IMR-90 (cell line): ENCODE data around the gene BLOC1S4.

Source experiments
- BHLHE40 ChIP-seq: fragments of 150-350 bp; IDR thresholded peaks from 2 replicates; pipeline ENCODE4 v1.6.1; 2016; ENCODE audit warnings: mild to moderate bottlenecking, low read depth, low read length
- CTCF ChIP-seq: conservative IDR thresholded peaks from 2 replicates; pipeline ENCODE4 v1.5.1; 2012; ENCODE audit warnings: mild to moderate bottlenecking, low read depth, low read length, improper control_type of control experiment
- ELK1 ChIP-seq: fragments of 150-350 bp; IDR thresholded peaks from 2 replicates; pipeline ENCODE4 v1.6.1; 2016; ENCODE audit warnings: low read depth, mild to moderate bottlenecking, low read length, moderate library complexity, borderline replicate concordance
- FOS ChIP-seq: fragments of 150-350 bp; IDR thresholded peaks from 2 replicates; pipeline ENCODE4 v1.6.1; 2016; ENCODE audit warnings: low read depth, low read length
- MAFK ChIP-seq: IDR thresholded peaks from 2 replicates; pipeline ENCODE4 v1.6.1; 2012; ENCODE audit warnings: low read depth, low read length, improper control_type of control experiment
- MAZ ChIP-seq: IDR thresholded peaks from 2 replicates; pipeline ENCODE4 v1.6.1; 2012; ENCODE audit warnings: low read depth, mild to moderate bottlenecking, low read length, improper control_type of control experiment, moderate library complexity, borderline replicate concordance
- MXI1 ChIP-seq: IDR thresholded peaks from 2 replicates; pipeline ENCODE4 v1.6.1; 2012; ENCODE audit warnings: low read depth, mild to moderate bottlenecking, low read length, moderate library complexity, borderline replicate concordance
- NFE2L2 ChIP-seq: fragments of 150-350 bp; IDR thresholded peaks from 2 replicates; pipeline ENCODE4 v1.6.1; 2016; ENCODE audit warnings: low read depth, mild to moderate bottlenecking, low read length
- POLR2A ChIP-seq: IDR thresholded peaks from 2 replicates; pipeline ENCODE4 v1.6.1; 2012; ENCODE audit warnings: mild to moderate bottlenecking, low read depth, low read length
- RAD21 ChIP-seq: IDR thresholded peaks from 2 replicates; pipeline ENCODE4 v1.6.1; 2012; ENCODE audit warnings: low read length, improper control_type of control experiment
- RCOR1 ChIP-seq: IDR thresholded peaks from 2 replicates; pipeline ENCODE4 v1.6.1; 2012; ENCODE audit warnings: mild to moderate bottlenecking, low read length, improper control_type of control experiment; ENCODE audit not compliant: insufficient replicate concordance
- RFX5 ChIP-seq: IDR thresholded peaks from 2 replicates; pipeline ENCODE4 v1.8.0; 2012; ENCODE audit warnings: low read depth, mild to moderate bottlenecking, low read length, moderate library complexity
- SMC3 ChIP-seq: fragments of 150-350 bp; IDR thresholded peaks from 2 replicates; pipeline ENCODE4 v1.6.1; 2016; ENCODE audit warnings: low read depth, mild to moderate bottlenecking, antibody characterized with exemption, low read length, moderate library complexity
- USF2 ChIP-seq: fragments of 150-350 bp; IDR thresholded peaks from 2 replicates; pipeline ENCODE4 v1.6.1; 2017; ENCODE audit warnings: mild to moderate bottlenecking, antibody characterized with exemption, low read length, low read depth

- TF ChIP-seq RFX5 (no peak), CTCF (no peak), POLR2A (no peak), BHLHE40 (peak; percentile 82), MAFK (no peak), SMC3 (no peak), MAZ (no peak), USF2 (no peak), MXI1 (no peak), RCOR1 (no peak), RAD21 (no peak), ELK1 (no peak), FOS (no peak), NFE2L2 (no peak)
These were observed 12.2 kb upstream of the BLOC1S4 start for GRCh38 chr4:6703786-6704185.
